ENCODE measurements around the gene VAV1.
A peak's percentile ranks its signal among the peaks of the same experiment; 100 is the strongest.
"Not testable (repeated sequence)": the region's sequence is repeated elsewhere in the genome, so short reads cannot be mapped to it uniquely, and the experiment has no call there.

VAV1 gene

GRCh38 chr19:6853868-6854267 is 81.4 kb downstream of the VAV1 start:
- no peak for DNase-seq

GRCh38 chr19:6854758-6855157 is 82.2 kb downstream of the VAV1 start:
- no peak for DNase-seq

- no peak for DNase-seq
Observed at GRCh38 chr19:6856749-6857372, 84.4 kb downstream of the VAV1 start.

- DNase-seq, result no peak
Observed at GRCh38 chr19:6861683-6862286, 89.3 kb downstream of the VAV1 start.

GRCh38 chr19:6862673-6863078 is 90.2 kb downstream of the VAV1 start:
- DNase-seq, result peak; percentile 22

GRCh38 chr19:6864325-6864940 is 91.9 kb downstream of the VAV1 start:
- DNase-seq, result no peak

- DNase-seq, result no peak
Observed at GRCh38 chr19:6865849-6866248, 93.3 kb downstream of the VAV1 start.

- no peak for DNase-seq
Observed at GRCh38 chr19:6866741-6867151, 94.2 kb downstream of the VAV1 start.

- DNase-seq, result no peak
Observed at GRCh38 chr19:6868351-6868750, 95.8 kb downstream of the VAV1 start.

- DNase-seq, result not testable (repeated sequence)
Observed at GRCh38 chr19:6869151-6869882, 96.8 kb downstream of the VAV1 start.

- DNase-seq, result no peak
Observed at GRCh38 chr19:6873708-6874431, 101.4 kb downstream of the VAV1 start.

- DNase-seq, result no peak
Observed at GRCh38 chr19:6875218-6875617, 102.7 kb downstream of the VAV1 start.

GRCh38 chr19:6876748-6877147 is 104.2 kb downstream of the VAV1 start:
- no peak for DNase-seq

- no peak for DNase-seq
Observed at GRCh38 chr19:6877766-6878165, 105.3 kb downstream of the VAV1 start.

- DNase-seq, result no peak
Observed at GRCh38 chr19:6886277-6886897, 113.9 kb downstream of the VAV1 start.

GRCh38 chr19:6887316-6887715 is 114.8 kb downstream of the VAV1 start, which contains the start of gene ADGRE1:
TSS of gene ADGRE1 (plus strand) at chr19:6887579. CDS start at chr19:6887609, 30 bp downstream.
- no peak for DNase-seq

GRCh38 chr19:6888967-6889366 is 116.5 kb downstream of the VAV1 start:
- no peak for DNase-seq

- no peak for DNase-seq
Observed at GRCh38 chr19:6890401-6890913, 117.9 kb downstream of the VAV1 start.

- no peak for DNase-seq
Observed at GRCh38 chr19:6890938-6891337, 118.4 kb downstream of the VAV1 start.

GRCh38 chr19:6891761-6892385 is 119.4 kb downstream of the VAV1 start:
- no peak for DNase-seq

GRCh38 chr19:6894313-6894712 is 121.8 kb downstream of the VAV1 start:
- DNase-seq, result no peak

- DNase-seq, result no peak
Observed at GRCh38 chr19:6903446-6903845, 130.9 kb downstream of the VAV1 start.
